ENCODE measurements around the gene LIPC.

LIPC gene

GRCh38 chr15:58475573-58476524, 44.1 kb downstream of the LIPC start:
- no peak for FAIRE-seq

- no peak for FAIRE-seq
These were observed 44.9 kb downstream of the LIPC start for GRCh38 chr15:58476525-58477162.

GRCh38 chr15:58477170-58477569, 45.4 kb downstream of the LIPC start:
- no peak for FAIRE-seq

GRCh38 chr15:58478035-58478434, 46.2 kb downstream of the LIPC start:
- FAIRE-seq = no peak

- no peak for FAIRE-seq
These were observed 46.8 kb downstream of the LIPC start for GRCh38 chr15:58478579-58478978.

- FAIRE-seq = no peak
These were observed 48.1 kb downstream of the LIPC start for GRCh38 chr15:58479941-58480340.

- FAIRE-seq = no peak
These were observed 51.6 kb downstream of the LIPC start for GRCh38 chr15:58483376-58483775.

GRCh38 chr15:58484791-58485600, 53.2 kb downstream of the LIPC start:
- no peak for FAIRE-seq

- no peak for FAIRE-seq
These were observed 54.3 kb downstream of the LIPC start for GRCh38 chr15:58486062-58486461.

- FAIRE-seq = no peak
These were observed 54.8 kb downstream of the LIPC start for GRCh38 chr15:58486564-58486963.

- no peak for FAIRE-seq
These were observed 55.4 kb downstream of the LIPC start for GRCh38 chr15:58487041-58487723.

GRCh38 chr15:58487724-58488120, 55.9 kb downstream of the LIPC start:
- no peak for FAIRE-seq

- FAIRE-seq = no peak
These were observed 57.7 kb downstream of the LIPC start for GRCh38 chr15:58489289-58490085.

- FAIRE-seq = no peak
These were observed 58.5 kb downstream of the LIPC start for GRCh38 chr15:58490086-58490887.

GRCh38 chr15:58490888-58491473, 59.2 kb downstream of the LIPC start:
- FAIRE-seq = no peak

- FAIRE-seq = no peak
These were observed 59.9 kb downstream of the LIPC start for GRCh38 chr15:58491499-58492202.

GRCh38 chr15:58492661-58493397, 61.0 kb downstream of the LIPC start:
- FAIRE-seq = no peak

GRCh38 chr15:58494567-58494966, 62.8 kb downstream of the LIPC start:
- FAIRE-seq = no peak

- FAIRE-seq = no peak
These were observed 64.2 kb downstream of the LIPC start for GRCh38 chr15:58495891-58496408.

Measured in colon (tissue), 2 donors.